OCI-M2 (cell line): ENCODE results near the gene RGS9.
"Not testable (repeated sequence)": the region's sequence is repeated elsewhere in the genome, so short reads cannot be mapped to it uniquely, and the experiment has no call there.

Experiments used
- DNase-seq: peaks from one replicate; lab custom pipeline; 2025; ENCODE audit not compliant: unreplicated experiment; lab: John Stamatoyannopoulos, UW

The RGS9 gene

DNA sequence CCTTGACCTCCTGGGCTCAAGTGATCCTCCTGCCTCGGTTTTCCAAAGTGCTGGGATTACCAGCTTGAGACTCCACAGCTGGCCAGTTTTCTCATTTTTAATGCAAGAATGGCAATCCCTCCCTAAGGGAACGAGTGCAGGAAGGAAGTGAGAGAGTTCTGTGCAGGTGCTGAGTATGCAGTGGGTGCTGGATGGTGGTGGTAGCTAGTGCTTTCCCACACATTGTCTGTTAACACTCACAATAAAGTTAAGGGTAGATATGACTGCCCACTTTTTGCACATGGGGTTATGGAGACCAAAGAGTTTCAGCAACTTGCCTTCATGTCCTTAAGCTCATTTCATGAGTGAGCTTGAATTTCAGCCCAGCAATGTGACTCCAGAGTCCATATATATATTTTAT, 18.5 kb downstream of the RGS9 start:
- no peak for DNase-seq

DNA sequence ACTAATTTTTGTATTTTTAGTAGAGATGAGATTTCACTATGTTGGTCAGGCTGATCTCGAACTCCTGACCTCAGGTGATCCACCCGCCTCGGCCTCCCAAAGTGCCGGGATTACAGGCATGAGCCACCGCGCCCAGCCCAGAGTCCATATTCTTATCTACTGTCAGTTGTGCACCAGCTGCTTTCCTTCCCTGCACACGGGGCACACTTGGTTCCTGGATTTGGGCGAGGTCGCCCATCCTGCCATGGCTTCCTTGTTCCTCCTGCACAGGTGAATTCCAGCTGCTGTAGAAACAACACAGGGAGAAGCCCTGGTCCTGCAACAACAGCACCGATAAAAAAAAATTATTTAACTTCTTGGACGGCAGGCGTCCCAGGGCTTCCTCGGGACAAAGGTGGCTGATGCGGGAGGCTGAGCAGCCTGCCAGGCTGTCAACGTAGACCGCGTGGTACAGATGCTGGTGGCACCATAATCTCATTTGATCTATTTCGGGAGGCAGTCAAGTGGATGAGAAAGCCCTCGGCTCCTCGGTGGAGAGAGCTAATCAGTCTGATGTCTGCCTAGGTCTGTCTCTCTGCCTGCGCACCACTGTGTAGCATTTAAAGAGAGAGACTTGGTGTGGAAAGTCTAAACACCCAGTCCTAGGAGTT, 19.1 kb downstream of the RGS9 start:
- DNase-seq, result no peak

- DNase-seq, result no peak
Measured at GRCh38 chr17:65156835-65157565, 19.8 kb downstream of the RGS9 start.

DNA sequence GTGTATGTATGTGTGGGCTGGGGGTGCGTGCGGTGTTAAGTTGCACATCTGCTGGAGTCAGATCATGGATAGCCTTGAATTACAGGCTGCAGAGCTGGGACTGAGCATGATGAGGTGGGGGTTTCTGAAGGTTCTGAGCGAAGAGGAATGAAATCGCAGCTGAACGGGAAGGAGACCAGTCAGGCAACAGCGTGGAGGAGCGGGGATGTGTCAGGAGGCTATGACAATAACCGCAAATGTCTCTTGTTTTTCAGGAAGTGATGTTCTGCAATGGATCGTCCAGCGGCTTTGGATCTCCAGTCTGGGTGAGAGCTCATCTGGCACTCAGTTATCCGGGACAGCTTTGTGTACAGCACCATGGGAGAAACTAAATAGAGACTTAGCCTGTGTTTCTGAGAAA, 20.9 kb downstream of the RGS9 start:
- no peak for DNase-seq

DNA sequence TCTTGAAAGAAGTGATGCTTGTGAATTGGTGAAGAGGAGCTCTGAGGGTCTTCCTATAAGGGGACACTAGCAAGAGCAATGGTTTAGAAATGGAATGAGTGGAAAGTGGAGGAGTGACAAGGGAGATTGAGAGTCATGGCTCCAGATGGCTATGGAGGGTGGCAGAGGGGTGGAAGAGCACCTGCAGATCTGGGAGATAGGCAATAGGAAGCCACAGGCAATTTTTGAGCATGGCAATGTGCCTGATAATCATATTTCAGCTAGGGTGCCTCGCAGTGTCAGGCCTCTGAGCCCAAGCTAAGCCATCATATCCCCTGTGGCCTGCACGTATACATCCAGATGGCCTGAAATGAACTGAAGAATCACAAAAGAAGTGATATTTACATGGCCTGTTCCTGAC, 21.5 kb downstream of the RGS9 start:
- no peak for DNase-seq

DNA sequence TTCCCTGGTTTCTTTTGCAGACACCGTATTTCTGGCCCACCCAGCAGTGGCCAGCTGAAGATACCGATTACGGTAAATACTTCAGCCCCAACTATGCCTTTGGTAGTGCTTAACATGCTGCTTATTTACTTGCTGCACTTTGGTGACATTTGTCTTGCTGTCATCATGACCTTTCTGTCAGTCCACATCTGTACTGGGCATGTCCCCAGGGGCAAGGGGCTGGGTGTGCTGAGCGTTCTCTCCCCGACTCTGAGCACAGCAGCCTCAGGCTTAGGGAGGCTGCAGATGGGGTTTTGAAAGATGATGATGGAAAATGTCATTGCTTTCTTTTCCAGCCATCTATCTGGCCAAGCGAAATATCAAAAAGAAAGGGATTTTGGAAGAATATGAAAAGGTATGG, 23.3 kb downstream of the RGS9 start:
- DNase-seq, result no peak

DNA sequence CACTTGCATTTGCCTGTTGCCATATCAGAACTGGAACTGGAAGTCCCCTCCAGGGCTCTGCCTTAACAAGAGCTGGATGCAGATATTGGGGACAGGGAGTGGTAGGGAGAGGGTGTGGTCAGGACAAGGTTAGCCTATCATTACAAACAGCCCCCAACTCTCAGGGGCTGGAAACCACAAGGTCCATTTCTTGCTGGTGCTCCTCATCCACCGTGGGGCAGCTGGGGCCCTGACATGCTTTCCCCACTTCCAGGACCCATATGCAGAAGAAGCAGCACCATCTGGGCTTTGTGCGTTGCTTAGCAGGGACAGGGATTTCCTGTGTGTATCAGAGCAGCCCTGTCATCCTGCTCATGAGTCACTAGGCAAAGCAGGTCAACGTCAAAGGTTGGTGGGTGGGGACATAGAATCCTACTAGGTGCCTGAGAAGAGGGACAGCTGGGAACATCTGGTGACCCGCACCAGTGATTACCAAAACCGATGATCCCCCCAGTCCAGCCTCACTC, 26.9 kb downstream of the RGS9 start:
- DNase-seq, result no peak

GRCh38 chr17:65166787-65167186, 29.6 kb downstream of the RGS9 start:
- no peak for DNase-seq

- DNase-seq, result no peak
Measured at GRCh38 chr17:65167566-65167965, 30.4 kb downstream of the RGS9 start.

GRCh38 chr17:65169691-65170090, 32.5 kb downstream of the RGS9 start:
- DNase-seq, result no peak

- DNase-seq, result no peak
Measured at GRCh38 chr17:65170839-65171238, 33.7 kb downstream of the RGS9 start.

- DNase-seq, result no peak
Measured at GRCh38 chr17:65171752-65172151, 34.6 kb downstream of the RGS9 start.

DNA sequence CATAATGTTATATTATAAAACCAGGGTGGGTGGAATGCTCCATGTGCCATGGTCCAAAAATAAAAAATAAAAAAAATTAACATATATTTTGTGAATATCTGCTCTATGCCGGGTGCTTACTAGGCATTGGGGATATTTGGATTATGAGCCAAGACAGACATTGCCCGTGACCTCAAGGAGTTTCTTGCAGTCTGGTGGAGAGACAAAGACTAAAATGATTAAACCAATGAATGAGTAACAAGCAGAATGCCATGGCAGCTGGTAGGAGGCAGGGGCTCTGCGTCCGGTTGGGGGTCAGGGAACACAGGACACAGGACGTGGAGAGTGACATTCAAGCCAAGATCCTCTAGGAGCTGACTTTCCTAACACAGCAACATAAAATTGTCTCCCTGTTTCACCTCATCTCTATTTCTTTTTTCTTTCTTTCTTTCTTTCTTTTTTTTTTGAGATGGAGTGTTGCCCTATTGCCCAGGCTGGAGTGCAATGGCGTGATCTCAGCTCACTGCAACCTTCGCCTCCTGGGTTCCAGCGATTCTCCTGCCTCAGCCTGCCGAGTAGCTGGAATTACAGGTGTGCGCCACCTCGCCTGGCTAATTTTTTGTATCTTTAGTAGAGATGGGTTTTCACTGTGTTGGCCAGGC, 35.4 kb downstream of the RGS9 start:
- no peak for DNase-seq

- no peak for DNase-seq
Measured at GRCh38 chr17:65173284-65173793, 36.2 kb downstream of the RGS9 start.

DNA sequence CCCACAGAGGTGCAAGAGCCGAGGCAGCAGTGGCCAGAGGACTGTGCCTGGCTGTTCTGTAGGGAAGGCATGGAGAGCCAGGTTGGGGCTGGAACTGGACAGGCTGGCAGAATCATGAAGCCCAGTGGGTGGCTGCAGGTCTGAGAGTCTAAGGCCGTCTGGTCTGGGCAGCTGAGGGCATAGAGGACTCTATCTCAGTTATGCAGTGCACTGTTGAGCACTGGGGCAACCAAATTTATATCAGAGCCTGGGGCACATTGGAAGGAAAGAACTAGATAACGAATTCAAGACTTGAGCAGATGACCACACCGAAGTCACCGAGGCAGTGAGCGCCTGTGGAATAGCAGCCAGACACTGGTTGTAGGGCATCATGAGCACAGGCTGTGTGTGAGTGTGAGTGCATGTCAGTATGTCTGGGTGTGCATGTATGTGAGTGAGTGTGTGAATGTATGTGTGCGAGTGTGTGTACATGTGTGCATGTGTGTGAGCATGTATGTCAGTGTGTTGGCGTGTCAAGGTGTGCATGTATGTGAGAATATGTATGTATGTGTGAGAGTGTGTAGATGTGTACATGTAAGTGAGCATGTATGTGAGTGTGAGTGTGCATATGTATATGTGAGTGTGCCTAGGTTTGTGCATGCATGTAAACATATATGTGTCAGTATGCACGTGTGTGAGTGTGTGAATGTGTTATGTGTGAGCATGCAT, 37.0 kb downstream of the RGS9 start:
- no peak for DNase-seq

GRCh38 chr17:65174974-65175373, 37.8 kb downstream of the RGS9 start:
- DNase-seq, result no peak

DNA sequence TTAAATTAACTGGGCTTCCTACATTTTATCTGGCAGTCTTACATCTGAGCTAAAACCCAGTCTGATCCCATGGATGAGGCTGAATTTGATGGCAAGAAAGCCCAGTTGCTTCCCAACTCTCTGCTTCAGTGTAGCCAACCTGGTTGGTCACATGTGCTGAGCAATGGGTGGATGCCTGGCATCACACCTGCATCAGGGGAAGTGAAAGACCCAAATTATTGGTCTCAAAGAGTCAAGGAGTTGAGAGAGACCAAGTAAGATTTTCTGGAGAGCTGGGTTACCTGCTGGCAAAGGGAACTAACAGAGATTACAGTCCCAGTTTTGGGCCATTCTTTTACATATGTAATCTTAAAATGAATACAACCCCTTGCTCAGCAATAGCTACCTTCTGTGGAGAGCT, 38.8 kb downstream of the RGS9 start:
- DNase-seq, result no peak

GRCh38 chr17:65176646-65177409, 39.7 kb downstream of the RGS9 start:
- DNase-seq, result no peak

DNA sequence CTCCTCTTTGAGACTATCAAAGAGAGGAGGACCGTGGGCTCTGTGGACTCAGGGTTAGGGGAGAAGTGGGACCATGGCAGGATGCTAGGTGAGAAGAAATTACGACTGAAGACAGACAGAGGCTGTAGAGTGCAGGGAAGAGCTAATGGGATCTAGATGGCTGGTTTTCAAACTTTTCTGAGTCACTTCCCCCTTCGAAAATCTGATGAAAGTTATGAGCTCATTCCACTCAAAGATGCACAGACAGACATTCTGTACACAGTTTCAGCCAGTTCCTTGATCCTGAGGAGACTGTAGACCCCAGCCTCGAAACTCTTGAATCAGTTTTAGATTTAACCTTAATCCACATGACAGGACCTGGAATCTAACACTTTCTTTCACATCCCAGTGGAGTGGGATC, 40.7 kb downstream of the RGS9 start:
- no peak for DNase-seq

GRCh38 chr17:65180276-65180675, 43.1 kb downstream of the RGS9 start:
- DNase-seq, result not testable (repeated sequence)
